Stromal cell of bone marrow (primary cell): ENCODE measurements around the gene CHRD.
A peak's percentile ranks its signal among the peaks of the same experiment; 100 is the strongest.

Experiments used
- DNase-seq: peaks from one replicate; pipeline ENCODE4 v3.0.0-alpha.2; 2012; ENCODE audit warnings: low read depth

Gene CHRD

GRCh38 chr3:184383033-184383740 is 3.3 kb downstream of the CHRD start:
- no peak for DNase-seq

- no peak for DNase-seq
These were observed 4.5 kb downstream of the CHRD start for GRCh38 chr3:184384342-184384741.

DNA sequence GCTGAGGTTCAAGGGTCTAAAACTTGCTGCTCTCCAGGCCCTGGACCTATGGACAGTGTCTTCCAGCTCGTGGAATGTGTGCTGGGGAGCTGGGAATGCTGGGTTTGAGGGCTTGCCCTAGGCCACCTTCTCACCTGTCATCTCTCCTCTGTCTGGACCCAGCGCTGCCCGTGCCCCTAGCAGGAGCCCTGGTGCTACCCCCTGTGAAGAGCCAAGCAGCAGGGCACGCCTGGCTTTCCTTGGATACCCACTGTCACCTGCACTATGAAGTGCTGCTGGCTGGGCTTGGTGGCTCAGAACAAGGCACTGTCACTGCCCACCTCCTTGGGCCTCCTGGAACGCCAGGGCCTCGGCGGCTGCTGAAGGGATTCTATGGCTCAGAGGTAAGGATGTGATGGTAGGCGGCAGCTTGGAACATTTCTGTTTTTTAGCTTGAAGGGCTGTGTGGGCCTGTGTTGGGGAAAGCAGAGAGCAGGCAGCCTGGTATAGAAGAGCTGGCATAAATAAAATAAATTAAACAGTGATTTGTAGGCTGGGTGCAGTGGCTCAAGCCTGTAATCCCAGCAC is 5.1 kb downstream of the CHRD start:
- no peak for DNase-seq

DNA sequence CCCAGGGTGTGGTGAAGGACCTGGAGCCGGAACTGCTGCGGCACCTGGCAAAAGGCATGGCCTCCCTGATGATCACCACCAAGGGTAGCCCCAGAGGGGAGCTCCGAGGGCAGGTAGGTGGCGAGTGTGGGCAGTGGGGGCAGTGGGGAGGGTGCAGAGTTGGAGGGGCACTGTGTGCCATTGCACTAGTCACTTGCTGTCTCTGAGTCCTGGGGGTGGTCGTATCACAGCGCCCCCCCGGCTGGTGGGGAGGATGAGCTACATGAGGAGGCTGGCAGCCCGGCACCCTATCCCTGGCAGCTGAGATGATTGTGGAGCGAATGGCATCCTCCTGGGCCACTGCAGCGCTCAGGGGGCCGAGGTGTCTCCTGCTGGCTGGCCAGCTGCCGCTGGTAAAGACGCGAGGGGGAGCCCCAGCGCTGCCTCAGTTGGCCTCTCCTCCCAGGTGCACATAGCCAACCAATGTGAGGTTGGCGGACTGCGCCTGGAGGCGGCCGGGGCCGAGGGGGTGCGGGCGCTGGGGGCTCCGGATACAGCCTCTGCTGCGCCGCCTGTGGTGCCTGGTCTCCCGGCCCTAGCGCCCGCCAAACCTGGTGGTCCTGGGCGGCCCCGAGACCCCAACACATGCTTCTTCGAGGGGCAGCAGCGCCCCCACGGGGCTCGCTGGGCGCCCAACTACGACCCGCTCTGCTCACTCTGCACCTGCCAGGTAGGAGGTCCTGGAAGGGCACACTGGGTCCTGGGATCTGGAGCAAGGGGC is 6.4 kb downstream of the CHRD start:
- no peak for DNase-seq

- no peak for DNase-seq
These were observed 7.4 kb downstream of the CHRD start for GRCh38 chr3:184387174-184387714.

DNA sequence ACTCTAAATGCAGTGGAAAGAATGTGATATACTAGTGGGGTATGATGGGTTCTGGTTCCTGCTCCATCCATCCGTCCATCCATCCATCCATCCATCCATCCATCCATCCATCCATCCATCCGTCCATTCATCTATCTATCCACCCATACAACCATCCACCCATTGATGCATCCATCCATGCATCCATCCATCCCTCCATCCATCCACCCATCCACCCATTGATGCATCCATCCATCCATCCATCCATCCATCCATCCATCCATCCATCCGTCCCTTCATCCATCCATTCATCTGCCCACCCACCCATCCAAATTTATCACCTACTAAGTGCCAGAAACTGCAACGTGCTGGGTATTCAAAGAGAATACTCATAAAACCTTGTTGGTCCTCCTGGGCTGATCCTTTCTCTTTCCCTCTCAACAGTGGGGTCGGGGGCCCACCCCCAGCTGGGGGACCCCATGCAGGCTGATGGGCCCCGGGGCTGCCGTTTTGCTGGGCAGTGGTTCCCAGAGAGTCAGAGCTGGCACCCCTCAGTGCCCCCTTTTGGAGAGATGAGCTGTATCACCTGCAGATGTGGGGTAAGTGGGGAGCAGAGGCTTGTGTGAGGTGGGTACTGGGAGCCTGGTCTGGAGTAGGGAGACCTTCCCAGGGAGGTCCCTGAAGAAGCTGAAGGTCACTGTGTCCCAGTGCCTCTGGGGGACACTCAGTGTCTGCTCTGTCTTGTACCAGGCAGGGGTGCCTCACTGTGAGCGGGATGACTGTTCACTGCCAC is 8.5 kb downstream of the CHRD start:
- no peak for DNase-seq

- DNase-seq, result no peak
These were observed 9.0 kb downstream of the CHRD start for GRCh38 chr3:184388936-184389230.

GRCh38 chr3:184389384-184389783 is 9.5 kb downstream of the CHRD start:
- DNase-seq, result no peak

- no peak for DNase-seq
These were observed 10.2 kb downstream of the CHRD start for GRCh38 chr3:184389935-184390528.

GRCh38 chr3:184391266-184391665 is 11.4 kb downstream of the CHRD start:
- no peak for DNase-seq

DNA sequence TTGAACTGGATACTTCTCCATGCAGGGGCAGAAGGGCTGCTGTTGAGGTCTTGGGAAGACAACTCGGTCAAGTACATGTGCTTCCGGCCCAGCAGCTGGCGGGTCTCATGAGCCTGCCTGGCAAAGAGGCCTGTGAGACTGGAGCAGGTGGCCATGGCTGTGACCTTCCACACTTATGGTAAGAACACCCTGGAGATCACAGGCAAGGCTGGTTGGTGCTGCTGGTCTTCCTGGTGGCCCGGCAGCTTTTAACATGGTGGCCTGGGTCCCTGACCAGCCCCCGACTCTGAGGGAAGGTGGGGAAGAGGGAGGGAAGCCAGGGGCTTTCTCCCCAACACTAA is 15.4 kb downstream of the CHRD start:
- no peak for DNase-seq

- peak; percentile 93 for DNase-seq
These were observed 19.6 kb downstream of the CHRD start for GRCh38 chr3:184399410-184399809.

GRCh38 chr3:184405075-184406030 is 25.5 kb downstream of the CHRD start:
- DNase-seq, result no peak

- no peak for DNase-seq
These were observed 29.6 kb downstream of the CHRD start for GRCh38 chr3:184409331-184409926.

DNA sequence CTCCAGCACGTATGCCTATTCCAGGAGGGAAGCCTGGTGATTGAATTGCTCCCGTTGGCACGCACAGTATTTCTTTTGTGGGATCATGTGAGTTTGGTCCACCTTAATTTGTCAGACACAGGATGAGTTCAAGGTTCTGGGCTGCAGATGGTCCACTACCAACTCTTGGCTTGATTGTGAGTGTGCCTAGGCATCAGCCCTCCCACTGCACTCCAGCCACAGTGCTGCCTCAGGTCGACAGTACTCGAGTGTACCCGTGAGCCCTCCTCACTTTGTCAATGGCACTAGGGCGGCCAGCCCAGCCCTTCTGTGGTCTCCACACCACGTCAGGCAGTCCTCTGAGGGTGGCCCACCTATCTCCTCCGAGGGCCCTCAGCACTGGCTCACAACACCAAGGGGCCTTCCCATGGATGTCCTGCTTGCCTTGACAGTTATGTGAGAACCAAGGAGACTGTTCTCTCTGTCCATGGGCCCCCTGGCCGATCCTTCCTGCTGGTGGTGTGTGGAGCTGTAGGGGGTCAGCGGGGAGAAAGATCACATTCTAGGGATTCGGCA is 30.2 kb downstream of the CHRD start:
- DNase-seq, result no peak

DNA sequence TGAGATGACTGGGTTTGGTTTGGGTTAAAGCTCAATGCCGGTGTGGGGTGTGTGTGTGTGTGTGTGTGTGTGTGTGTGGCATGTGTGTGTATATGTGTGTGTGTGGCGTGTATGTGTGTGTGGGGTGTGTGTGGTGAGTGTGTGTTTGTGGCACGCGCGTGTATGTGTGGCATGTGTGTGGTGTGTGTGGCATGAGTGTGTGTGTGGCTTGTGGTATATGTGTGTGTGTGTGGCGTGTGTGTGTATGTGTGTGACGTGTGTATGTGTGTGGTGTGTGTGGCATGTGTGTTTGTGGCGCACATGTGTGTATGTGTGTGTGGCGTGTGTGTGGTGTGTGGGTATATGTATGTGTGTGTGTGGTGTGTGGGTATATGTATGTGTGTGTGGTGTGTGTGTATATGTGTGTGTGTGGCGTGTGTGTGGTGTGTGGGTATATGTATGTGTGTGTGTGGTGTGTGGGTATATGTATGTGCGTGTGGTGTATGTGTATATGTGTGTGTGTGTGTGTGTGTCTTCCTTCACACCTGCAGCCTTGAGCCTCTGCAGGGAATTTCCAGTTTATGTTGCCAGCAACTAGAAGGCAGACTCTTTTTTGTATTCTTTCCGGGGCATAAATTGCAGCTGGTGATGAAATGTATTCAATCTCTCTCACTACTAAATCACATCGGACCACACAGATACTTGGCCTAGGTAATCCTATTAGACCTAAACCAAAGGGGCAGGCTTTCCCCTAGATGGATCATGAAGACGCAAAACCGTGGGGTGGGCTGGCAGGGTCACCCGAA is 34.8 kb downstream of the CHRD start:
- DNase-seq, result no peak

DNA sequence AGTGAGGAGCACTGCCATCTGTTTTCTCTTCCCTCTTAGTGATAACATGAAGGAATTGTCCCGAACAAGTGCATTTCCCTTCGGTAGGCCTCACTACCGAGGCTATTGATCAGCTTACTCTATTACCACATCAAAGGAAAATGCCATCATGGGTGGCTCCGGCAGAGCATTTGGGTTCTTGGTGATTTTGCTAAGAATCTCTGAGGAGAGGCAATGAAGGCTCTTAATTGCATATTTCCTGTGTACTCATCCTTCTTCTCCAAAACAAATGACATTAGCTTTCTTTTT is 35.3 kb downstream of the CHRD start:
- DNase-seq, result no peak

- DNase-seq, result peak; percentile 13
These were observed 37.9 kb downstream of the CHRD start for GRCh38 chr3:184417619-184418327.

GRCh38 chr3:184419171-184419570 is 39.3 kb downstream of the CHRD start:
- DNase-seq, result no peak
